Peyer's patch (tissue), 4 donors: ENCODE data around the gene TMED8. TPM values are rescaled to one million over a fixed set of nuclear protein-coding genes. Genes with fewer than 3 reads are reported as not detected.

Experiments
- DNase-seq, 3 donors: peaks; one replicate each; pipeline ENCODE4 v3.0.0-alpha.2; 2017 to 2019
- H3K27ac ChIP-seq, 4 donors: fragments of 200-600 bp; sonication (generic); one replicate each; pipeline ENCODE4 v1.5.1; 2016 to 2019
- H3K27me3 ChIP-seq, 2 donors: fragments of 200-600 bp; sonication (generic); one replicate each; pipeline ENCODE4 v1.5.1; 2019
- H3K36me3 ChIP-seq, 3 donors: fragments of 200-600 bp; sonication (generic); one replicate each; pipeline ENCODE4 v1.5.1; 2016 to 2019
- H3K4me1 ChIP-seq, 4 donors: fragments of 200-600 bp; sonication (generic); one replicate each; pipeline ENCODE4 v1.5.1; 2016 to 2019
- H3K4me3 ChIP-seq, 4 donors: fragments of 200-600 bp; sonication (generic); 1 replicate in 3 of 4; 2 replicates in 1 of 4; pipeline ENCODE4 v1.5.1; 2016 to 2019; ENCODE audit warnings: mild to moderate bottlenecking in 1 of 4
- H3K9me3 ChIP-seq, 4 donors: fragments of 200-600 bp; sonication (generic); one replicate each; pipeline ENCODE4 v1.5.1; 2016 to 2019; ENCODE audit warnings: mild to moderate bottlenecking in 1 of 4
- CTCF ChIP-seq, 6 experiments: fragments of 450-650 bp in 4 of 6; fragments of 200-600 bp in 2 of 6; sonication (generic) in 1 of 6; IDR thresholded peaks; one replicate each; pipeline ENCODE4 v1.5.1; 2017 to 2019; ENCODE audit warnings: antibody characterized with exemption in 6 of 6, mild to moderate bottlenecking in 3 of 6, moderate library complexity in 1 of 6
- POLR2A ChIP-seq, 2 donors: fragments of 450-650 bp; IDR thresholded peaks; one replicate each; pipeline ENCODE4 v1.5.1; 2017; ENCODE audit warnings: antibody characterized with exemption in 2 of 2, mild to moderate bottlenecking in 2 of 2, moderate library complexity in 2 of 2
- total RNA-seq, 4 donors: library from RNA; depleted of rRNA; stranded (reverse); fragments of >200 nt; gene quantifications; one replicate each; pipeline ENCODE4 v1.1.0, GENCODE V29; 2016

TMED8 gene
- total RNA-seq, 4 donors from 2014 or later, result 7.4 to 9.9 (median 7.5) TPM

DNA sequence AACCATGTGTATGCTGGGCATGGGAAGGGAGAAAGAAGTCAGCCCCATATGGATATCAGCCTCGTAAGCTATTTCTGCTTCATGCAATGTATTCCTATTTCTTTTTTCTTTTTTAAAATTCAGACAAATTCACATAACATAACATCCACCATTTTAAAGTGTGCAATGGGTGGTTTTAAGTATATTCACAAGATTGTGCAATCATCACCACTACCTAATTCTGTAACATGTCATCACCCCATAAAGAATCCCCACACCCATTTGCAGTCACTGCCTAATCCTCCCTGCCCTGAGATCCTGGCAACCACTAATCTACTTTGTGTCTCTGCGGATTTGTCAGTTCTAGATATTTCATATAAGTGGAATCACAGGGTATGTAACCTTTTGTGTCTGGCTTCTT is 65.7 kb downstream of the TMED8 start:
- no peaks in the 10 kb centered on the region for H3K36me3 ChIP-seq
- no peak for DNase-seq
- no peak overlapping the region for H3K27ac ChIP-seq
- no peaks in the 10 kb centered on the region for H3K9me3 ChIP-seq
- TF ChIP-seq CTCF (IDR thresholded peaks at IDR 0.05), result no peak
- no peak for TF ChIP-seq POLR2A (IDR thresholded peaks at IDR 0.05)
- peaks cover 0 to 22% (median 0%) of the 10 kb centered on the region in 4 donors for H3K4me1 ChIP-seq
- H3K27me3 ChIP-seq, result no peaks in the 10 kb centered on the region
- H3K4me3 ChIP-seq, result no peak overlapping the region

DNA sequence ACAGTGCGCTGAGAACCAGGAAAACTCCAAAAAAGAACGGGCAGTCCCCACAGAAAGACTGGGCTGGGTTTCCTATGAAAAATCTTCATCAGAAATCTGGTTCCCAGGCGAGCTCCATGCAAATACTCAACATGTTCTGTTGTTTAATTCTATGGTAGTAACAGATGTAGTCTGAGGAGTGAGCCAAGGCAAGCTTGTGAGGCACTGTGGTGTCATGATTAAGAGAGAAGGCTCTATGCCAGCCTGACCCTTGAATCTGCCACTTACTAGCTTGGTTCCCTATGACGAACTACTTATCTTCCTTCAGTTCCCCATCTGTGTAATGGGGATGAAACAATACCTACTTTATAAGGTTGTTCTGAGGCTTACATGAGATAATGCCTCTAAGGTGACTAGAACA is 66.9 kb downstream of the TMED8 start:
- no peak for TF ChIP-seq CTCF (IDR thresholded peaks at IDR 0.05)
- TF ChIP-seq POLR2A (IDR thresholded peaks at IDR 0.05), result no peak
- Histone ChIP-seq H3K27ac (no peak overlapping the region), H3K27me3 (no peaks in the 10 kb centered on the region), H3K36me3 (peaks cover 0 to 7% (median 0%) of the 10 kb centered on the region in 3 donors), H3K4me1 (peaks cover 0 to 20% (median 0%) of the 10 kb centered on the region in 4 donors), H3K4me3 (no peak overlapping the region), H3K9me3 (no peaks in the 10 kb centered on the region)
- no peak for DNase-seq

GRCh38 chr14:77309131-77309530 is 67.8 kb downstream of the TMED8 start:
- Histone ChIP-seq H3K27me3 (no peaks in the 10 kb centered on the region), H3K4me1 (peaks cover 0 to 12% (median 0%) of the 10 kb centered on the region in 4 donors), H3K4me3 (no peak overlapping the region), H3K27ac (no peak overlapping the region), H3K36me3 (peaks cover 0 to 7% (median 0%) of the 10 kb centered on the region in 3 donors), H3K9me3 (no peaks in the 10 kb centered on the region)
- TF ChIP-seq CTCF (IDR thresholded peaks at IDR 0.05), result no peak
- no peak for TF ChIP-seq POLR2A (IDR thresholded peaks at IDR 0.05)
- no peak for DNase-seq

DNA sequence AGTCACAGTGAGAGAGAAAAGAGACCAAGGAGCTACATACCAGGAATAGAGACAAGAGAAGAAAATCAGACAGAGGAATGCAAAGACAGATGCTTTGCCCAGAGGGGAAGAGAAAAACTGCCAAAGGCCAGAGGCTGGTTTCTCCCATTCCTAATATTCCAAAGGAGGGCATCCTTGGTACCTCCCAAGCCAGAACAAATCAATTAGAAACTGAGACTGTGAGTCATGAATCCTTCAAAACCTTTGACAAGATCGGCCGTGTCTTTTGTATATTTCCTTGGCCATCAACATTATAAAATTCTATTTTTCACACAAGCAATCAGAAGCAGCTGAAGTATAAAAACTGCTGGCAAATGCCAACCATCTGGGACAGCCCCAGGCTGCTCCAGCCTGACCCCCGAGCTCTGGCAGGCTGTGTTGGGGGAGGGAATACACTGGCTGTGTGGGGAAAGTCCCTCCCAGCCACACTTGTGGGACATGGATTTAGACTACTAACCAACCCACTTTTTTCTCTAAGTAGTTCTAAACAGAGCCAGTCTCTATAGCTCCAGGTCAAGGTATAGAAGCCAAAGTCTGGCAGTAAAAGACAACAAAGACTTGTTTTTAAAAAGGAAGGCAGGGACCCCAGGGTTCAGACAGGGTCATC is 69.9 kb downstream of the TMED8 start:
- Histone ChIP-seq H3K27me3 (no peaks in the 10 kb centered on the region), H3K9me3 (no peaks in the 10 kb centered on the region), H3K27ac (no peak overlapping the region), H3K4me1 (no peaks in the 10 kb centered on the region), H3K4me3 (no peak overlapping the region), H3K36me3 (peaks cover 0 to 7% (median 0%) of the 10 kb centered on the region in 3 donors)
- TF ChIP-seq POLR2A (IDR thresholded peaks at IDR 0.05) (no peak), CTCF (IDR thresholded peaks at IDR 0.05) (no peak)
- no peak for DNase-seq

DNA sequence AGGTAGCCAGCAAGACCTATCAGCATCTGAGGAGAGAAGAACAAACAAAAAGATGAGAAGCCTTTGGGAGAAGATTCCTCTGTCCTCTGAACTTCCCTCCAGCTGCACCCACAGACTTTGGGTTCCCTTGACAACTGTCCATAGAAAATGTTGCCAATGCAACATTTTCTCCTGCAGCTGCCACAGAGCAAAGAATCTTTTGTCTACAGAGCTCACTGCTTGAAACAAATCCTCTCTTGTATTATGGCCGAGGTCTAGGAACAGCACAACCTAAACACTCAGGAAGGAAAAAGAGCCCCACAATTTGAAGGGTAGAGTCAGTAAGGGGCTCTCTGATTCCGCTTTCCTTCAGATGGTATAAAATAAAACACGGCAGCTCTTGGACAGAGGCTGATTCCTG is 70.5 kb downstream of the TMED8 start:
- no peaks in the 10 kb centered on the region for H3K9me3 ChIP-seq
- H3K4me1 ChIP-seq, result peaks cover 0 to under 1% (median 0%) of the 10 kb centered on the region in 4 donors
- no peak overlapping the region for H3K27ac ChIP-seq
- H3K27me3 ChIP-seq, result no peaks in the 10 kb centered on the region
- peaks cover 0 to 7% (median 0%) of the 10 kb centered on the region in 3 donors for H3K36me3 ChIP-seq
- no peak overlapping the region for H3K4me3 ChIP-seq
- TF ChIP-seq POLR2A (IDR thresholded peaks at IDR 0.05), result no peak
- no peak for TF ChIP-seq CTCF (IDR thresholded peaks at IDR 0.05)
- DNase-seq, result no peak
